ENCODE measurements around the gene HSPA1L. TPM values are rescaled to one million over a fixed set of nuclear protein-coding genes. Genes with fewer than 3 reads are reported as not detected.

HSPA1L gene
- total and polyA plus RNA-seq, 2 donors (not counting 3 experiments of a cell fraction or from before 2014, with no cell fraction given), result 0.32 to 0.77 TPM

DNA sequence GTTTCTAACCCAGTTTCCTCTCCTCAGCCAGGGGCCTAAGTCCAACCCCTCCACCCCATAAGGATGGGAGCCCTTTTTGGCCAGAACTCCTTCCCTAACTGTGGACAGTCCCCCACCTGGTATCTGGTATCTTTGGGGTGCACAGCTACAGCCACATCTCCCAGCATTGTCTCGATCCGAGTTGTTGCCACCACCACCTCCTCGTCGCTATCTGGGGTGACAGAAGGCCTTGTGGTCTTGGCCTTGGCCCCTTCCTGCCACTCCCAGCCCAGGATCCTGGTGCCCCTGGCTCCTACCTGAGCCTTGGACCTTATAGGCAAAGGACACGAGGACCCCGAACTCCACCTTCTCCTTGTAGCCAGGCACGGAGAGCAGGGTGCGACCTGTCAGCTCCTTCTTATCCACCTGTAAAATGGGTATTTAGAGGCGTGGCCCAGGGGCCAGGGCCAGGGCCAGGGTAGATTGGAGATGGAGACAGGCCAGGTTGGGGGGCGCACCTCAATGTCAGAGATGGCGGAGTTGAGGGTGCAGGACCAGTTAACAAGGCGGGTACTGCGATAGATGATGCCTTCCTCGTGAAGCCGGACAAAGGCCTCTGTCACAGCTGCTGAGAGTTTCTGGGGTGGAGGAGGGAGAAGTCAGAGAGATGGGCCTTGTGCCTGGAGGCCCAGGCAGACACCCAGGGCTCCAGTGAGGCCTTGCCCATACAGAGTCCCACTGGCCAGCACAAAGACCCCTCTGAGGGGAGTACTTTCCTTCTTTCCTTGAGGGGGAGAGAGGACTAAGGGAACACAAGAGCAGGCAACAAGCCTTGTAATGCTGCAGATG, 30.8 kb downstream of the HSPA1L start:
- H3K27ac ChIP-seq (ENCODE audit: insufficient read depth, low read depth, low read length), result no peak overlapping the region
- intact Hi-C loops (cut with micrococcal nuclease) (no loop called here), dilution Hi-C loops (cut with MboI; ENCODE audit: extremely low pct_ligation_motif_present, low sequenced_read_pairs) (no loop called here)
- CTCF ChIA-PET, result interaction anchor here (1.3 to 1.8 kb wide), 2 partner anchors 14 to 55 kb away, joined by 3 to 7 read pairs; partner anchors contain the start of gene DDAH2
- TF ChIP-seq GATA2 (IDR thresholded peaks at IDR 0.05; ENCODE audit: insufficient read depth, insufficient read length, low read depth, low read length), result no peak
- no peak for TF ChIP-seq FOS (IDR thresholded peaks at IDR 0.05; ENCODE audit: borderline replicate concordance, insufficient read depth, low read length)
- TF ChIP-seq POLR2AphosphoS5 (IDR thresholded peaks at IDR 0.05; ENCODE audit: insufficient read depth, low read depth, low read length), result no peak
- TF ChIP-seq POLR2A (IDR thresholded peaks at IDR 0.05; ENCODE audit: low read depth, low read length), result no peak
- TF ChIP-seq MYC (IDR thresholded peaks at IDR 0.05; ENCODE audit: low read depth, low read length), result no peak
- TF ChIP-seq, protein P1, sequence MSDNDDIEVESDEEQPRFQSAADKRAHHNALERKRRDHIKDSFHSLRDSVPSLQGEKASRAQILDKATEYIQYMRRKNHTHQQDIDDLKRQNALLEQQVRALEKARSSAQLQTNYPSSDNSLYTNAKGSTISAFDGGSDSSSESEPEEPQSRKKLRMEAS (IDR thresholded peaks at IDR 0.05; ENCODE audit: insufficient read depth, insufficient read length), result no peak
- TF ChIP-seq JUN (IDR thresholded peaks at IDR 0.05; ENCODE audit: borderline replicate concordance, insufficient read depth, insufficient read length, low read depth), result no peak
- TF ChIP-seq EZH2 (IDR thresholded peaks at IDR 0.05; ENCODE audit: borderline replicate concordance, low read depth, low read length, severe bottlenecking), result no peak
- TF ChIP-seq, protein P2, sequence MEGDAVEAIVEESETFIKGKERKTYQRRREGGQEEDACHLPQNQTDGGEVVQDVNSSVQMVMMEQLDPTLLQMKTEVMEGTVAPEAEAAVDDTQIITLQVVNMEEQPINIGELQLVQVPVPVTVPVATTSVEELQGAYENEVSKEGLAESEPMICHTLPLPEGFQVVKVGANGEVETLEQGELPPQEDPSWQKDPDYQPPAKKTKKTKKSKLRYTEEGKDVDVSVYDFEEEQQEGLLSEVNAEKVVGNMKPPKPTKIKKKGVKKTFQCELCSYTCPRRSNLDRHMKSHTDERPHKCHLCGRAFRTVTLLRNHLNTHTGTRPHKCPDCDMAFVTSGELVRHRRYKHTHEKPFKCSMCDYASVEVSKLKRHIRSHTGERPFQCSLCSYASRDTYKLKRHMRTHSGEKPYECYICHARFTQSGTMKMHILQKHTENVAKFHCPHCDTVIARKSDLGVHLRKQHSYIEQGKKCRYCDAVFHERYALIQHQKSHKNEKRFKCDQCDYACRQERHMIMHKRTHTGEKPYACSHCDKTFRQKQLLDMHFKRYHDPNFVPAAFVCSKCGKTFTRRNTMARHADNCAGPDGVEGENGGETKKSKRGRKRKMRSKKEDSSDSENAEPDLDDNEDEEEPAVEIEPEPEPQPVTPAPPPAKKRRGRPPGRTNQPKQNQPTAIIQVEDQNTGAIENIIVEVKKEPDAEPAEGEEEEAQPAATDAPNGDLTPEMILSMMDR (IDR thresholded peaks at IDR 0.05; ENCODE audit: extremely low read depth in 1 of 2, insufficient read depth in 1 of 2, low read depth in 1 of 2, low read length in 2 of 2), result no peak
- H3K9ac ChIP-seq (replicated peaks; ENCODE audit: extremely low read depth, insufficient read depth, low read length), result no peak overlapping the region
- no TSS peak for BruUV-seq (replicated peaks)
- H3K36me3 ChIP-seq (ENCODE audit: control insufficient read depth in 2 of 2, extremely low read depth in 1 of 2, insufficient read depth in 2 of 2, low read length in 2 of 2), result peaks cover 8 to 42% of the 10 kb centered on the region in 2 experiments
- H3K4me2 ChIP-seq (ENCODE audit: insufficient read depth, low read length), result no peak overlapping the region
- no peak overlapping the region for H3K4me3 ChIP-seq (replicated peaks in 1 of 3; ENCODE audit: insufficient read depth in 1 of 3, low read depth in 1 of 3, low read length in 3 of 3)
- POLR2A ChIA-PET, result no interaction called here
- H3K4me1 ChIP-seq (ENCODE audit: control insufficient read depth, extremely low read depth, insufficient read depth, low read length), result no peaks in the 10 kb centered on the region
- H3K27me3 ChIP-seq (ENCODE audit: control insufficient read depth in 2 of 2, insufficient read depth in 2 of 2, low read length in 2 of 2), result no peaks in the 10 kb centered on the region
- no peaks in the 10 kb centered on the region for H4K20me1 ChIP-seq (replicated peaks; ENCODE audit: control insufficient read depth, extremely low read depth, insufficient read depth, low read length)
- DNase-seq (ENCODE audit: low read depth, low spot score) (no peak), FAIRE-seq (no peak)
- peaks cover under 1% of the 10 kb centered on the region for H3K79me2 ChIP-seq (ENCODE audit: control insufficient read depth, insufficient read depth, low read length)
- H3K9me1 ChIP-seq (replicated peaks; ENCODE audit: control insufficient read depth, extremely low read depth, insufficient read depth, low read length), result no peaks in the 10 kb centered on the region
- no peaks in the 10 kb centered on the region for H3K9me3 ChIP-seq (replicated peaks; ENCODE audit: control insufficient read depth, insufficient read depth, low read length)
- H2AFZ ChIP-seq (ENCODE audit: low read depth, low read length), result no peak overlapping the region
